Measurements from ENCODE around the gene HRH3. TPM values are rescaled to one million over a fixed set of nuclear protein-coding genes. Genes with fewer than 3 reads are reported as not detected.

HRH3 gene
- total RNA-seq, 2 donors from 2014 or later: not detected

- H3K4me3 ChIP-seq: no peak overlapping the region
- no peak for ATAC-seq (ENCODE audit: insufficient number of reproducible peaks, low FRiP score, low read depth)
- H3K27ac ChIP-seq: no peak overlapping the region
- no peaks in the 10 kb centered on the region for H3K27me3 ChIP-seq (replicated peaks; ENCODE audit: insufficient read depth)
- H3K4me1 ChIP-seq (ENCODE audit: control insufficient read depth in 1 of 2, low read depth in 2 of 2): no peaks in the 10 kb centered on the region
- peaks cover 15% of the 10 kb centered on the region for H3K36me3 ChIP-seq
- H3K9me3 ChIP-seq: no peaks in the 10 kb centered on the region
- no peak for TF ChIP-seq CTCF (IDR thresholded peaks at IDR 0.05)
- no peak for DNase-seq (ENCODE audit: low spot score)
Observed at GRCh38 chr20:62174870-62175624, 45.0 kb downstream of the HRH3 start.

DNA sequence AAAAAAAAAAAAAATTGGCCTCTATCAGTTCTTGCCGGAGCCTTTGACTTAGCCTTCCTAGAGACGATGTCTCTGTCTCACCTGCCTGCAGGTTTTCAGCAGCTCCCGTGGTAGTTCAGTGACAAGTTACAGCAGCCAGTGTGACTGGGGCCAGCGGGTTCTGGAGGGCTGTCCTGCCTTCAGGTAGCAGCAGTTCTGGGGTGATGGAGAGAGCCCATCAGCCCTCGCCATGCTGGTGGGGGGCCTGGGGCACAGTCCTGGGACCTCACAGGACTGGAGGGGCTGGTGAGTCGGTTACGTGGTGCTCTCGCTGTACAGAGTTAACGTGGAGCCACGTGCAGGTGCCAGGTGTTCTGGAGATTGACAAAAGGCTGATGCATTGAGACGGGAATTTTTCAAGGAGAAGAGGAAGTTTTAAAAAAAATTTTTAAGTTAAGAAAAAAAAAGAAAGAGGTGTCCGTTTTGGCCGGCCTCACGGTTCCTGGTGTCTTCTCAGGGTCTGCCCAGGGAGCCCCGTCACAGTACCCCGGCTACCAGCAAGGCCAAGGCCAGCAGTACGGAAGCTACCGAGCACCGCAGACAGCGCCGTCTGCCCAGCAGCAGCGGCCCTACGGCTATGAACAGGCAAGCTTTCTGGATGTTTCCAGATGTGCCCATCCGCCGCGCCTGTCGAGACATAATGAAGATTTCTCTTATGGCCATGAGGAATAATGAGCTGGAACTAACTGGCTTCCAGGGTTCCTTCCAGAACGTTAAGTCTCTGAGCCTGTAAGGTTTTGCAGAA is 45.9 kb downstream of the HRH3 start:
- no peak overlapping the region for H3K4me3 ChIP-seq

DNA sequence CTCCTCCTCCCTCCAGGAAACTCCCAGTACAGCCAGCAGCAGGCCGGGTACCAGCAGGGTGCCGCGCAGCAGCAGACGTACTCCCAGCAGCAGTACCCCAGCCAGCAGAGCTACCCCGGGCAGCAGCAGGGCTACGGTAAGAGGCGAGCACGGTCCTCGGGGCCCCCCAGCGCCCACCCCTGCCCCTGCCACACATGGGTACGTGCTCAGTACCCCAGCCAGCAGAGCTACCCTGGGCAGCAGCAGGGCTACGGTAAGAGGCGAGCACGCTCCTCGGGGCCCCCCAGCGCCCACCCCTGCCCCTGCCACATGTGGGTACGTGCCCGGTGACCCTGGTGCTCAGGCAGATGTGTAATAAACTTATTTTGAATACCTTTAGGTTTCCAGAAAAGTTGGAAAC is 47.4 kb downstream of the HRH3 start:
- no peak for TF ChIP-seq CTCF (IDR thresholded peaks at IDR 0.05)
- DNase-seq (ENCODE audit: low spot score) (no peak), ATAC-seq (ENCODE audit: insufficient number of reproducible peaks, low FRiP score, low read depth) (no peak)
- H3K27ac ChIP-seq: no peak overlapping the region
- H3K36me3 ChIP-seq: peaks cover 23% of the 10 kb centered on the region
- H3K27me3 ChIP-seq (replicated peaks; ENCODE audit: insufficient read depth): no peaks in the 10 kb centered on the region
- no peaks in the 10 kb centered on the region for H3K9me3 ChIP-seq
- no peaks in the 10 kb centered on the region for H3K4me1 ChIP-seq (ENCODE audit: control insufficient read depth in 1 of 2, low read depth in 2 of 2)
- no peak overlapping the region for H3K4me3 ChIP-seq

More for the DNA sequence above, 45.9 kb downstream of the HRH3 start:
- Histone ChIP-seq H3K4me1 (ENCODE audit: control insufficient read depth in 1 of 2, low read depth in 2 of 2) (no peaks in the 10 kb centered on the region), H3K9me3 (no peaks in the 10 kb centered on the region), H3K27me3 (replicated peaks; ENCODE audit: insufficient read depth) (no peaks in the 10 kb centered on the region), H3K36me3 (peaks cover 16% of the 10 kb centered on the region), H3K27ac (no peak overlapping the region)
- no peak for DNase-seq (ENCODE audit: low spot score)
- no peak for TF ChIP-seq CTCF (IDR thresholded peaks at IDR 0.05)
- ATAC-seq (ENCODE audit: insufficient number of reproducible peaks, low FRiP score, low read depth): no peak

DNA sequence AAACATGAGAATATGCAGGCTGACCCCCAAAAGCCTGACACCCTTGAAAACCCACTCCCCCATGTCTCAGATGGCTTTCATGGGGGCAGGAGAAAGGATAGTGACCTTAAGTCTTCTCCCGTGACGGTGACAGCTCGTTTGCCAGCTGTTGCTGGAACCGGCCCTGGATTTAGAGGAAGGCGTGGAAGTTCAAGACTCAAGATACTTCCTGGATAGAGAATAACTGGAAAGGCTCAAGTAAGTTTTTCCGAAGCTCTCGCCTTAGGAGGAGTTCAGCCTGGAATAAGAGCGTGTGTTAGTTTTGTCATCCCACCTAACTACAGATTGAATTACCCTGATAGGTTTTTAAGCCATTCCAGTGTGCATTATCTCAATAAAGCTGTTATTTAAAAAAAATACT is 48.8 kb downstream of the HRH3 start:
- H3K27ac ChIP-seq: no peak overlapping the region
- DNase-seq (ENCODE audit: low spot score) (no peak), ATAC-seq (ENCODE audit: insufficient number of reproducible peaks, low FRiP score, low read depth) (no peak)
- peaks cover 24% of the 10 kb centered on the region for H3K36me3 ChIP-seq
- H3K27me3 ChIP-seq (replicated peaks; ENCODE audit: insufficient read depth): no peaks in the 10 kb centered on the region
- no peak overlapping the region for H3K4me3 ChIP-seq
- H3K4me1 ChIP-seq (ENCODE audit: control insufficient read depth in 1 of 2, low read depth in 2 of 2): no peaks in the 10 kb centered on the region
- H3K9me3 ChIP-seq: no peaks in the 10 kb centered on the region
- TF ChIP-seq CTCF (IDR thresholded peaks at IDR 0.05): no peak

- no peaks in the 10 kb centered on the region for H3K27me3 ChIP-seq (replicated peaks; ENCODE audit: insufficient read depth)
- no peak overlapping the region for H3K4me3 ChIP-seq
- peaks cover 26% of the 10 kb centered on the region for H3K36me3 ChIP-seq
- no peak overlapping the region for H3K27ac ChIP-seq
- no peak for ATAC-seq (ENCODE audit: insufficient number of reproducible peaks, low FRiP score, low read depth)
- TF ChIP-seq CTCF (IDR thresholded peaks at IDR 0.05): no peak
- DNase-seq (ENCODE audit: low spot score): no peak
- H3K9me3 ChIP-seq: no peaks in the 10 kb centered on the region
- H3K4me1 ChIP-seq (ENCODE audit: control insufficient read depth in 1 of 2, low read depth in 2 of 2): no peaks in the 10 kb centered on the region
Observed at GRCh38 chr20:62170536-62170935, 49.5 kb downstream of the HRH3 start.

All from thoracic aorta (tissue), 2 donors.